T-cell (primary cell): Measurements from ENCODE around the gene SDC1. TPM values are rescaled to one million over a fixed set of nuclear protein-coding genes. Genes with fewer than 3 reads are reported as not detected.

Experiments
- ATAC-seq, 4 experiments: fragments of 200-7000 bp in 3 of 4; fragments of 150-1000 bp in 1 of 4; cut with Tn5 transposase; replicated peaks in 1 of 4; 1 replicate in 3 of 4; 2 replicates in 1 of 4; pipeline ENCODE4 v1.10.0; 2021; ENCODE audit warnings: moderate library complexity in 3 of 4, mild to moderate bottlenecking in 2 of 4, moderate number of reproducible peaks in 1 of 4
- CTCF ChIA-PET, 2 donors: fragments of 300-600 bp; sonication (Branson Sonifier 250); formaldehyde crosslinking; loops; one replicate each; lab custom pipeline; 2022; ENCODE audit warnings: antibody characterized with exemption in 2 of 2; lab: Charles Lee
- POLR2A ChIA-PET, 2 donors: fragments of 300-600 bp; sonication (Branson Sonifier 250); formaldehyde crosslinking; loops; one replicate each; lab custom pipeline; 2022; ENCODE audit warnings: antibody characterized with exemption in 2 of 2; lab: Charles Lee
- DNase-seq, 35 experiments: peaks; one replicate each; pipeline versions ENCODE4 v3.0.0 to v3.0.0-alpha.2; 2013 to 2023
- H3K27ac ChIP-seq: one replicate; pipeline ENCODE4 v1.5.1; 2013; ENCODE audit warnings: low read length
- H3K27me3 ChIP-seq, 2 experiments: replicated peaks in 1 of 2; 1 replicate in 1 of 2; 2 replicates in 1 of 2; pipeline versions ENCODE4 v1.6.1 to v1.7.0; 2013; ENCODE audit warnings: low read length in 1 of 2, mixed read lengths in 1 of 2; ENCODE audit not compliant: control insufficient read depth in 2 of 2, insufficient read depth in 2 of 2; ENCODE audit errors: extremely low read depth in 1 of 2
- H3K36me3 ChIP-seq, 2 donors: 1 replicate in 1 of 2; 2 replicates in 1 of 2; pipeline versions ENCODE4 v1.6.1 to v1.7.0; 2013; ENCODE audit warnings: low read length in 1 of 2; ENCODE audit not compliant: control insufficient read depth in 2 of 2, insufficient read depth in 1 of 2; ENCODE audit errors: extremely low read depth in 1 of 2
- H3K4me1 ChIP-seq, 2 experiments: 1 replicate in 1 of 2; 2 replicates in 1 of 2; pipeline versions ENCODE4 v1.6.1 to v1.7.0; 2013; ENCODE audit warnings: low read length in 2 of 2, mixed read lengths in 1 of 2; ENCODE audit not compliant: insufficient read depth in 2 of 2, control insufficient read depth in 1 of 2; ENCODE audit errors: extremely low read depth in 1 of 2
- H3K4me3 ChIP-seq, 2 donors: 1 replicate in 1 of 2; 2 replicates in 1 of 2; pipeline versions ENCODE4 v1.5.1 to v1.7.0; 2013; ENCODE audit warnings: mild to moderate bottlenecking in 2 of 2, low read length in 1 of 2, moderate library complexity in 1 of 2; ENCODE audit not compliant: control insufficient read depth in 1 of 2; ENCODE audit errors: extremely low read depth in 1 of 2
- H3K9me3 ChIP-seq: 2 replicates; pipeline ENCODE4 v1.7.0; 2013
- H3K27ac Mint-ChIP-seq, 2 donors: one replicate each; pipeline ENCODE4 v1.8.0; 2020 to 2021; ENCODE audit warnings: mild to moderate bottlenecking in 2 of 2, mixed read lengths in 2 of 2
- H3K27me3 Mint-ChIP-seq, 2 donors: one replicate each; pipeline ENCODE4 v1.8.0; 2021 to 2022; ENCODE audit warnings: mixed read lengths in 2 of 2
- H3K36me3 Mint-ChIP-seq: one replicate; pipeline ENCODE4 v1.8.0; 2021; ENCODE audit warnings: mixed read lengths
- H3K4me1 Mint-ChIP-seq, 3 donors: one replicate each; pipeline ENCODE4 v1.8.0; 2020 to 2022; ENCODE audit warnings: mixed read lengths in 3 of 3, mild to moderate bottlenecking in 1 of 3
- H3K4me3 Mint-ChIP-seq, 3 donors: one replicate each; pipeline ENCODE4 v1.8.0; 2020 to 2022; ENCODE audit warnings: mild to moderate bottlenecking in 3 of 3, mixed read lengths in 3 of 3, moderate library complexity in 3 of 3
- H3K9me3 Mint-ChIP-seq, 3 donors: one replicate each; pipeline ENCODE4 v1.8.0; 2020 to 2022; ENCODE audit warnings: mixed read lengths in 3 of 3
- WGBS: methylation state at CpG from one replicate; pipeline ENCODE4 v1.1.5; 2013; ENCODE audit warnings: missing lambda C conversion rate; ENCODE audit not compliant: insufficient coverage; 5-methylcytosine and 5-hydroxymethylcytosine counted together
- total RNA-seq, 35 experiments: library from RNA in 6 of 35; stranded (reverse) in 6 of 35; fragments of 120-200 nt in 1 of 35; gene quantifications; one replicate each; pipeline versions ENCODE4 v1.2.1 to v1.2.4 and lab custom pipeline; 2013 to 2026

SDC1 gene
- total RNA-seq, 5 donors from 2014 or later (not counting 1 experiment from before 2014, with no cell fraction given) = 0.82 to 1.2 (median 0.99) TPM; not detected in 2

DNA sequence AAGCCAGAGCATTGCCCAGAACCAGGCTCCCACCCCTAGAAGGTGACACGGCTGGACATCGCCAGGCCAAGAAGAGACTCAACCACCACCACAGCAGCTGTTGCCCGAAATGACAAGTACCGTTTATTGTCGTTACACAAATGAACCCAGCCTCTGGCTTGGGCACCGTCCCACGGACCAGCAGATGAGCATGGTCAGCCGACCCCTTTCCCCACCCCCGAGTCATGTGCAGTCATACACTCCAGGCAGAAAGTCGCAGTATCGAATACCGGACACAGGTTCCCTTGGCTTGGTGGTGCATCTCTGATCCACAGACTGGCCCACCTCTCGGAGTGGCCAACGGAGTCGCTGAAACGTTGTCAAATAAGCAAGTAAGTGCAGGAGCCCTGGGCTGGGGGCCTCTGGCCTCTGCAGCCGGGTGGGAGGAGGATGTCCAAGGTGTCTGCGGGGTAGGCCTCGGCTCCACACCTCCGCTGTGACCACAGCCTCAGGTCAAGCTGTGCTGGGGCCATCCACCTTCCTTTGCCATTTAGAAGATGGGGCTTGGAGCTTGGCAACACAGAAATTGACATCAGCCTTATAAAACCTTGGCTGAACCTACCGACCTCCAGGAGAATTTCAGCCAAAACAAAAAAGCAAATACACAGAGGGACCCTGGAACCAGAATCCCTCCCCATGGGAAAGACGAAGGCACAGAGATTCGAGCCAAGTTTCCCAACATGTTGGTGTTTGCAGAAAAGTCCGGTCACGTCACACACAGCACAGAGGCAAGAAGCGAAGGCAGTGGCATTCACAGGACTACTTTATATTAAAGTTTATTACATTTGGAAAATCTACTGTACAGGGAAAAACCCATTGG is 24.0 kb downstream of the SDC1 start:
- H3K27ac Mint-ChIP-seq = no peak overlapping the region
- H3K9me3 Mint-ChIP-seq = no peaks in the 10 kb centered on the region
- peaks cover 2 to 8% of the 10 kb centered on the region in 2 donors for H3K27me3 Mint-ChIP-seq
- no peak for DNase-seq
- ATAC-seq = no peak
- no peak overlapping the region for H3K4me3 Mint-ChIP-seq
- H3K4me1 Mint-ChIP-seq = no peaks in the 10 kb centered on the region
- Histone ChIP-seq H3K4me1 (no peaks in the 10 kb centered on the region), H3K36me3 (no peaks in the 10 kb centered on the region), H3K4me3 (no peak overlapping the region), H3K9me3 (no peaks in the 10 kb centered on the region), H3K27me3 (peaks cover 0 to 11% of the 10 kb centered on the region in 2 experiments), H3K27ac (no peak overlapping the region)
- 84% methylated on average over 21 of the region's 26 CpGs for WGBS
- POLR2A ChIA-PET = no interaction called here
- CTCF ChIA-PET = interaction anchor here in 1 of 2 donors (0.5 kb wide), 1 partner anchor 434 kb away, joined by 8 read pairs; no protein-coding TSS in a partner anchor
- no peaks in the 10 kb centered on the region for H3K36me3 Mint-ChIP-seq

DNA sequence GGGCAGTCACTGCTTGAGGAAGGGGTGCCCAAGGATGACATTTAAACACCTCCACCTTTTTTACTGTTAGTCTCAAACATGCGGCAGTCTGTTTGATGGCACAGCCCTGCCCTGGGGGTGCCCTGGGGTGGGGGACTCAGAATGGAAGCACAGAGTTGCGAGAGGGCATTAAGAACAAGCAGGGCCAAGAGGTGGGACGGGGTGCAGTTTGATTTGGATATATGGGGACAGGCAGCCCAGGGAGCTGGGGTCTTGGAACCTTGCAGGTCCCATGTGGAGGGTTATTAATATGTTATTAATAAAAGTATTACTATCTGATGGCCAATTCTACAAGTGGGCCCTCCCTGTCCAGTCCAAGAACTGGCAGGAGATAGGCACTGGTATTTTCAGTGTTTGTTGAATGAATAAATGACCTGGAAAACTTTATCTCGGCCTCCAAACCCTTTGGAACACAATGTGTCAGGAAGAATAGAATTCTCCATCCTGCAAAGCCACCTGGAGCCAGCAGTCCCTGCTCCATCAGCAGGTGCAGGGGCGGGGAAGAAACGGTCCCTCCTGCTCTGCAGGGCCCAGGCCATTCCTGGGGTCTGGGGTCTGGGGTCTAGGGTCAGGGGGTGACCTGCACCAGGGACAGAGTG is 25.2 kb downstream of the SDC1 start:
- WGBS = 79% methylated on average over 4 of the region's 6 CpGs
- CTCF ChIA-PET = no interaction called here
- H3K27me3 ChIP-seq = peaks cover 0 to 13% of the 10 kb centered on the region in 2 experiments
- H3K4me1 ChIP-seq = no peaks in the 10 kb centered on the region
- Mint-ChIP-seq H3K27me3 (peaks cover 2 to 8% of the 10 kb centered on the region in 2 donors), H3K4me3 (no peak overlapping the region), H3K4me1 (no peaks in the 10 kb centered on the region), H3K9me3 (no peaks in the 10 kb centered on the region), H3K36me3 (no peaks in the 10 kb centered on the region), H3K27ac (no peak overlapping the region)
- H3K4me3 ChIP-seq = no peak overlapping the region
- no peaks in the 10 kb centered on the region for H3K9me3 ChIP-seq
- H3K36me3 ChIP-seq = no peaks in the 10 kb centered on the region
- H3K27ac ChIP-seq = no peak overlapping the region
- POLR2A ChIA-PET = no interaction called here
- ATAC-seq (no peak), DNase-seq (no peak)

DNA sequence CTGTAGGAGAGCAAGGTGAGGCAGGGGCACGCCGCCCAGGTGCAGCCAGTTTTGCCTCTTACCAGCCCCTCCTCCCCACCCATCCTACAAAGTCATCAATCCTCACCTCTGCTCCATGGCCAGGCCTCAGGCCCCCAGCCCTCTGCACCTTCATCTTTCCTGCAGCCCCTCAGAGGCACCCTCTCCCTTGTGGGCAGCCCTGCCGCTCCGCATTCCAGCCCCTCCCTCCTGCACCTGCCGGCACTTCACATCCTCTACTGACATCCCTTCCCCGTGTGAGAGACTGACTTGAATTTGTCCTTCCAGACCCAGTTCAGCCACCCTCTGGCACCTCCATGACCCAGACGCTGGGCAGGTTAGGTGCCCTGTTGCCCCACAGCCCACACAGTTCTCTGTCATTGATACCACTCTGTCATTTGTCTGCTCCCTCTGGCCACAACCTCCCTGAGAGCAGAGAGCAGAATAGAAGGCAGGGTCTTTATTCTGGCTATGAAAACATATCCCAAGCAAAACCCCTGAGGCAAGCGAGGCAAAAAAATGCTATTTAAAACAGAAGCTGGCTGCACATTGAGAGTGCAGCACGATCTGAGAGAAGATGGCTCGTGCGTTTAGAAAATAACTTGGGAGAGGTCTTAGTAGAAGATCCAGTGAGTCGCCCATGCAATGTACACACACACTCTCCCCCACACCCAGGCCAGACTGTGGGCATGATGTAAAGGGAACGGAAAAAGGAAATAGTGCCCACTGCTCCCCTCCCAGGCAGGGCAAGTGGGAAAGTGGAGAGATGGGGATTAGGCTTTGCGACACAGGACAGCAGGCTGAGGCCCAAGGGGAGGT is 25.9 kb downstream of the SDC1 start:
- H3K9me3 Mint-ChIP-seq = no peaks in the 10 kb centered on the region

DNA sequence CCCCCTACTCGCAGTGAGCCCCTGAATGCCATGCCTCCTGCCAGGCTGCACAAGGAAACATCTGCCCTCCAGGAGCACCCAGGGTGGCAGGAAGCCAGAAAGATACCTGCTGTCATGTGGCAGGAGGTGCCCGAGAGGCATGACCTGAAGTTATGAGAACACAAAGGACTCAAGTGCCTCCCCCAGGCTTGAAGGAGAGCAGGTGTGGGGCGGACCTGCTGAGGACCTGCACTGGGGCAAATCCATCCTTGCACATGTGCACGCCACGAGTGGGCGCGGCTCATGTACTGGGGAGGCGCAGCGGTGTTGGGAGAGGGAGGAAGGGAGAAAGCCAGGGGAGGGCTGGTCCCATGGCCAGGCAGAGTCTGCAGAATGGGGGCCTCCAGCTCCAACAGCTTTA is 26.9 kb downstream of the SDC1 start:
- ChIA-PET CTCF (no interaction called here), POLR2A (no interaction called here)
- 77% methylated on average over 9 of the region's 9 CpGs for WGBS
- no peaks in the 10 kb centered on the region for H3K4me1 ChIP-seq
- no peaks in the 10 kb centered on the region for H3K36me3 ChIP-seq
- H3K4me3 Mint-ChIP-seq = no peak overlapping the region
- no peak overlapping the region for H3K27ac ChIP-seq
- no peak overlapping the region for H3K4me3 ChIP-seq
- H3K9me3 ChIP-seq = no peaks in the 10 kb centered on the region
- no peak overlapping the region for H3K27ac Mint-ChIP-seq
- H3K36me3 Mint-ChIP-seq = no peaks in the 10 kb centered on the region
- H3K27me3 Mint-ChIP-seq = peaks cover 2 to 8% of the 10 kb centered on the region in 2 donors
- ATAC-seq (no peak), DNase-seq (no peak)
- H3K9me3 Mint-ChIP-seq = no peaks in the 10 kb centered on the region
- peaks cover 0 to 18% of the 10 kb centered on the region in 2 experiments for H3K27me3 ChIP-seq
- no peaks in the 10 kb centered on the region for H3K4me1 Mint-ChIP-seq

More for the DNA sequence above, 25.9 kb downstream of the SDC1 start:
- H3K4me1 Mint-ChIP-seq = no peaks in the 10 kb centered on the region
- POLR2A ChIA-PET = no interaction called here
- Histone ChIP-seq H3K36me3 (no peaks in the 10 kb centered on the region), H3K27me3 (peaks cover 0 to 17% of the 10 kb centered on the region in 2 experiments), H3K9me3 (no peaks in the 10 kb centered on the region), H3K4me1 (no peaks in the 10 kb centered on the region), H3K4me3 (no peak overlapping the region), H3K27ac (no peak overlapping the region)
- no peak for DNase-seq
- H3K4me3 Mint-ChIP-seq = no peak overlapping the region
- peaks cover 2 to 8% of the 10 kb centered on the region in 2 donors for H3K27me3 Mint-ChIP-seq
- ATAC-seq = no peak
- no peaks in the 10 kb centered on the region for H3K36me3 Mint-ChIP-seq
- WGBS = 94% methylated on average over 7 of the region's 14 CpGs
- no peak overlapping the region for H3K27ac Mint-ChIP-seq
- CTCF ChIA-PET = no interaction called here

DNA sequence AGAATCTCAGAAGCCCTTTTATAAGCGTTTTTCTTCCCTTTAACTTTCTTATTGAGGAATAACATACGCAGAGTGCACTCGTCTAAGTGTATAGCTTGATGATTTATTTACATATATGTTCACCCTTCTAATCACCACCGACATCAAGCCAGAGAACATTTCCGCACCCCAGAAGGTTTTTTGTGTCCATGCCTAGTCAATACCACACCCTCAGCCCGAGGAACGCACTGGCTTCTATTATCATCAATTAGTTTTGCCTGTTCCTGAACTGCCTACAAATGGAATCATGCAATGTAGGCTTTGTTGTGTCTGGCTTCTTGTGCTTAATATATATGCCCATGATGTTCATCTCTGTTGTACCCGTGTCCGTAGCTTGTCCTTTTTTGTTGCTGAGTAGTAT is 27.7 kb downstream of the SDC1 start:
- Histone ChIP-seq H3K4me1 (no peaks in the 10 kb centered on the region), H3K36me3 (no peaks in the 10 kb centered on the region), H3K4me3 (no peak overlapping the region), H3K9me3 (no peaks in the 10 kb centered on the region), H3K27me3 (peaks cover 0 to 23% of the 10 kb centered on the region in 2 experiments), H3K27ac (no peak overlapping the region)
- ATAC-seq (no peak), DNase-seq (no peak)
- Mint-ChIP-seq H3K27ac (no peak overlapping the region), H3K9me3 (no peaks in the 10 kb centered on the region), H3K4me3 (no peak overlapping the region), H3K36me3 (no peaks in the 10 kb centered on the region), H3K4me1 (no peaks in the 10 kb centered on the region), H3K27me3 (peaks cover 2 to 8% of the 10 kb centered on the region in 2 donors)
- CTCF ChIA-PET = no interaction called here
- POLR2A ChIA-PET = no interaction called here
- 100% methylated on average over 1 of the region's 9 CpGs for WGBS

DNA sequence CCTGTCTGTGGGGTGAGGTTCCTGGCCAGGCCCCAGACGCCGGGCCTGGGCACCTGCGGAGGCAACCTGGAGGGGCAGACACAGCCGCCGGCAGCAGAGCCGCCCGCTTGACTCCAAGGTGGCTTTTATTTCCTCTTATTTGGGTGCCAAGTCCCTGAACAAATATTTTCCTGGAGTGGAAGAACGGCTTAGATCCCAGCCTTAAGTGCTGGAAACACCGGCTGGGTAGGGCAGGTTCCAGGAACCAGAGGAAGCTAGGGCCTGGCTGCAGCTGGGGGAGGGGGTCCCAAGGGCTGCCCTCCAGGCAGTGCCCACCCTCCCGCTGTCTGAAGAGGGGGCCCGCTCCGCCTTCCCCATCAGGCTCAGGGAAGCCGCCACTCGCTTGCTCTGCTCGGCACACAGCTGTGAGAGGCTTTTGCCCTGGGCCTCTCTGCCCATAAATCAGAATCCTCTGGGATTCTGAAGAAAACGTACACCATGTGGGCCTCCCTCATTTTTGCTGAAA is 28.2 kb downstream of the SDC1 start:
- DNase-seq = no peak
- Mint-ChIP-seq H3K4me3 (no peak overlapping the region), H3K9me3 (no peaks in the 10 kb centered on the region)

More for the DNA sequence above, 28.2 kb downstream of the SDC1 start:
- Histone ChIP-seq H3K27me3 (peaks cover 0 to 24% of the 10 kb centered on the region in 2 experiments), H3K4me3 (no peak overlapping the region), H3K4me1 (no peaks in the 10 kb centered on the region), H3K36me3 (no peaks in the 10 kb centered on the region), H3K27ac (no peak overlapping the region), H3K9me3 (no peaks in the 10 kb centered on the region)
- Mint-ChIP-seq H3K27ac (no peak overlapping the region), H3K27me3 (peaks cover 2 to 8% of the 10 kb centered on the region in 2 donors), H3K4me1 (no peaks in the 10 kb centered on the region), H3K36me3 (no peaks in the 10 kb centered on the region)
- 91% methylated on average over 13 of the region's 16 CpGs for WGBS
- ChIA-PET POLR2A (no interaction called here), CTCF (no interaction called here)
- no peak for ATAC-seq
